MM.1S (cell line): Measurements from ENCODE around the gene DOCK10.

Source experiments
- DNase-seq: peaks from one replicate; pipeline ENCODE4 v3.0.0-alpha.2; 2015
- H2AFZ ChIP-seq: fragments of 300-600 bp; sonication (generic); 2 replicates; pipeline ENCODE4 v1.6.0; 2016; ENCODE audit warnings: antibody characterized with exemption, low read length
- H3F3A ChIP-seq: fragments of 300-600 bp; sonication (generic); 2 replicates; pipeline ENCODE4 v1.6.1; 2016; ENCODE audit warnings: mild to moderate bottlenecking, antibody characterized with exemption, low read length, moderate library complexity, mixed read lengths; ENCODE audit not compliant: insufficient read depth
- H3K27ac ChIP-seq: fragments of 300-600 bp; sonication (generic); 2 replicates; pipeline ENCODE4 v1.5.1; 2016; ENCODE audit warnings: mild to moderate bottlenecking, low read length
- H3K27me3 ChIP-seq: fragments of 300-600 bp; sonication (generic); replicated peaks from 2 replicates; pipeline ENCODE4 v1.6.0; 2016; ENCODE audit warnings: low read length; ENCODE audit not compliant: insufficient read depth
- H3K36me3 ChIP-seq: fragments of 300-600 bp; sonication (generic); replicated peaks from 2 replicates; pipeline ENCODE4 v1.6.1; 2016; ENCODE audit warnings: mild to moderate bottlenecking, low read length, mixed read lengths; ENCODE audit not compliant: insufficient read depth
- H3K4me1 ChIP-seq: fragments of 300-600 bp; sonication (generic); 2 replicates; pipeline ENCODE4 v1.6.1; 2016; ENCODE audit warnings: low read length, mixed read lengths
- H3K4me2 ChIP-seq: fragments of 300-600 bp; sonication (generic); 2 replicates; pipeline ENCODE4 v1.6.0; 2016; ENCODE audit warnings: low read depth, low read length
- H3K4me3 ChIP-seq: fragments of 300-600 bp; sonication (generic); 2 replicates; pipeline ENCODE4 v1.5.1; 2016; ENCODE audit warnings: low read length, mixed read lengths
- H3K79me2 ChIP-seq: fragments of 300-600 bp; sonication (generic); 2 replicates; pipeline ENCODE4 v1.6.1; 2016; ENCODE audit warnings: mixed run types, low read length, mixed read lengths
- H3K9ac ChIP-seq: fragments of 300-600 bp; sonication (generic); 2 replicates; pipeline ENCODE4 v1.6.1; 2016; ENCODE audit warnings: low read length, mixed read lengths
- H3K9me2 ChIP-seq: fragments of 300-600 bp; sonication (generic); replicated peaks from 2 replicates; pipeline ENCODE4 v1.6.1; 2016; ENCODE audit warnings: mild to moderate bottlenecking, low read length, mixed read lengths; ENCODE audit not compliant: insufficient read depth
- H3K9me3 ChIP-seq: fragments of 300-600 bp; sonication (generic); replicated peaks from 2 replicates; pipeline ENCODE4 v1.6.1; 2016; ENCODE audit warnings: mild to moderate bottlenecking, low read length, mixed read lengths; ENCODE audit not compliant: insufficient read depth
- H4K20me1 ChIP-seq: fragments of 300-600 bp; sonication (generic); 2 replicates; pipeline ENCODE4 v1.6.1; 2016; ENCODE audit warnings: mild to moderate bottlenecking, low read length, moderate library complexity, mixed read lengths; ENCODE audit not compliant: insufficient read depth
- CTCF ChIP-seq: fragments of 300-600 bp; sonication (generic); IDR thresholded peaks from 2 replicates; pipeline ENCODE4 v1.5.1; 2016; ENCODE audit warnings: antibody characterized with exemption, low read length, mixed read lengths
- EZH2 ChIP-seq: fragments of 300-600 bp; sonication (generic); optimal IDR thresholded peaks from 2 replicates; pipeline ENCODE3; 2017; ENCODE audit warnings: low read depth, mild to moderate bottlenecking, antibody characterized with exemption, low read length, mixed read lengths
- EZH2phosphoT487 ChIP-seq: fragments of 300-600 bp; sonication (generic); IDR thresholded peaks from 2 replicates; pipeline ENCODE4 v1.6.1; 2018; ENCODE audit warnings: antibody characterized with exemption, low read length

DOCK10 gene

GRCh38 chr2:225002039-225002655 is 40.1 kb downstream of the DOCK10 start:
- Histone ChIP-seq H3K36me3 (no peaks in the 10 kb centered on the region), H3K27me3 (no peaks in the 10 kb centered on the region), H4K20me1 (no peaks in the 10 kb centered on the region; the same call in 1 of the 2 replicates), H3F3A (no peaks in the 10 kb centered on the region), H3K4me1 (0 out of 2 replicates have a peak, but pooled peaks cover 8% of the 10 kb centered on the region), H3K9me3 (no peaks in the 10 kb centered on the region), H3K4me3 (no peak overlapping the region), H3K9ac (no peak overlapping the region), H3K27ac (no peak overlapping the region), H3K9me2 (no peaks in the 10 kb centered on the region), H2AFZ (peak overlapping the region; percentile 18; the same call in 1 of the 2 replicates), H3K4me2 (peak overlapping the region; percentile 45; the same call in 1 of the 2 replicates), H3K79me2 (peaks cover 75% of the 10 kb centered on the region)
- TF ChIP-seq EZH2phosphoT487 = no peak
- TF ChIP-seq CTCF = peak; percentile 82
- peak; percentile 60 for DNase-seq

DNA sequence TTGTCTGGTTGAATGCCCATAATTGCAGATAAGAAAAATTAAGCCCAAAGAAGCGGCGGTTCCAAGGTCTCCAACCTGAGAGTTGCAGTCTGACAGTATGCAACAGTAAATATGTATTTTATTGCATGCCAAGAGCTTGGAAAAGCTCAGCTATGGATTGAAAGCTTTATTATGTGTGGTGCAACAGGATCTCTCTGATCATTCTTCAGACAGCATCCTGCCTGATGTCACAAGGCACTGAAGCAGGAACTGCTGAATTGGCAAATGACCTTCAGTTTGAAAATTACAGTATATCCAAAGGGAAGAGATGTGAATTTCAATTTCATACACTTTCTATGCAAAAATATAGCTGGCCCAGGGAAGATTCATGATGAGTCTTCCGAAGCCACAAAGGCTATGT is 42.5 kb downstream of the DOCK10 start:
- H3K4me1 ChIP-seq = no peaks in the 10 kb centered on the region
- H3K4me2 ChIP-seq = no peak overlapping the region
- no peak overlapping the region for H2AFZ ChIP-seq
- no peak overlapping the region for H3K9ac ChIP-seq
- H3K9me2 ChIP-seq = no peaks in the 10 kb centered on the region
- H3K27me3 ChIP-seq = no peaks in the 10 kb centered on the region
- no peak overlapping the region for H3K27ac ChIP-seq
- H3K4me3 ChIP-seq = no peak overlapping the region
- no peaks in the 10 kb centered on the region for H3K9me3 ChIP-seq
- no peaks in the 10 kb centered on the region; the same call in 1 of the 2 replicates for H4K20me1 ChIP-seq
- DNase-seq = no peak
- H3F3A ChIP-seq = no peaks in the 10 kb centered on the region
- H3K79me2 ChIP-seq = peaks cover 51% of the 10 kb centered on the region
- H3K36me3 ChIP-seq = no peaks in the 10 kb centered on the region
- TF ChIP-seq EZH2phosphoT487 (no peak), EZH2 (no peak), CTCF (no peak)

- no peaks in the 10 kb centered on the region for H3K4me1 ChIP-seq
- H3K79me2 ChIP-seq = peaks cover 47% of the 10 kb centered on the region
- no peaks in the 10 kb centered on the region for H3K9me2 ChIP-seq
- H2AFZ ChIP-seq = no peak overlapping the region
- H3F3A ChIP-seq = no peaks in the 10 kb centered on the region
- H3K9ac ChIP-seq = no peak overlapping the region
- H3K4me2 ChIP-seq = no peak overlapping the region
- DNase-seq = no peak
- no peak overlapping the region for H3K4me3 ChIP-seq
- H3K9me3 ChIP-seq = no peaks in the 10 kb centered on the region
- H3K27me3 ChIP-seq = no peaks in the 10 kb centered on the region
- TF ChIP-seq EZH2phosphoT487 (no peak), EZH2 (no peak), CTCF (no peak)
- H3K27ac ChIP-seq = no peak overlapping the region
- no peaks in the 10 kb centered on the region; the same call in 1 of the 2 replicates for H4K20me1 ChIP-seq
- H3K36me3 ChIP-seq = no peaks in the 10 kb centered on the region
These were observed 42.9 kb downstream of the DOCK10 start for GRCh38 chr2:224999321-224999720.
